Neuronal stem cell (in vitro differentiated cells): ENCODE results near the gene MKX.

ENCODE experiments used
- DNase-seq: peaks from one replicate; pipeline ENCODE4 v3.0.0-alpha.2; 2013; ENCODE audit warnings: low spot score
- H2AFZ ChIP-seq: one replicate; pipeline ENCODE4 v1.6.1; 2013; ENCODE audit warnings: mild to moderate bottlenecking, low read length, inconsistent platforms
- H2AK5ac ChIP-seq: 2 replicates; pipeline ENCODE4 v1.6.1; 2013; ENCODE audit warnings: low read depth, mild to moderate bottlenecking, inconsistent platforms, low read length, moderate library complexity, mixed read lengths
- H2BK120ac ChIP-seq: 2 replicates; pipeline ENCODE4 v1.6.1; 2013; ENCODE audit warnings: low read depth, mild to moderate bottlenecking, inconsistent platforms, low read length, moderate library complexity, mixed read lengths
- H2BK12ac ChIP-seq: one replicate; pipeline ENCODE4 v1.6.1; 2013; ENCODE audit warnings: low read length, inconsistent platforms
- H2BK15ac ChIP-seq: 2 replicates; pipeline ENCODE4 v1.6.1; 2013; ENCODE audit warnings: mild to moderate bottlenecking, low read length, inconsistent platforms, mixed read lengths
- H2BK5ac ChIP-seq: one replicate; pipeline ENCODE4 v1.6.1; 2013; ENCODE audit warnings: inconsistent platforms, mild to moderate bottlenecking, low read length, moderate library complexity
- H3K14ac ChIP-seq: one replicate; pipeline ENCODE4 v1.6.1; 2013; ENCODE audit warnings: low read length, inconsistent platforms
- H3K18ac ChIP-seq: 2 replicates; pipeline ENCODE4 v1.6.1; 2013; ENCODE audit warnings: low read length, inconsistent platforms
- H3K23ac ChIP-seq: 2 replicates; pipeline ENCODE4 v1.6.1; 2013; ENCODE audit warnings: low read depth, mild to moderate bottlenecking, mixed read lengths, low read length, inconsistent platforms; ENCODE audit not compliant: poor library complexity
- H3K27ac ChIP-seq: replicated peaks from 3 replicates; pipeline ENCODE4 v1.5.1; 2013; ENCODE audit warnings: low read length, inconsistent platforms
- H3K27me3 ChIP-seq, 3 experiments: 2 replicates each; pipeline ENCODE4 v1.6.1; 2013; ENCODE audit warnings: low read length in 3 of 3, mild to moderate bottlenecking in 2 of 3, inconsistent platforms in 1 of 3, low read depth in 1 of 3, mixed read lengths in 1 of 3, moderate library complexity in 1 of 3; ENCODE audit not compliant: control insufficient read depth in 3 of 3, insufficient read depth in 3 of 3
- H3K36me3 ChIP-seq, 2 donors: replicated peaks in 1 of 2; 2 replicates each; pipeline ENCODE4 v1.6.1; 2013; ENCODE audit warnings: low read length in 2 of 2; ENCODE audit not compliant: control insufficient read depth in 2 of 2, insufficient read depth in 2 of 2
- H3K4ac ChIP-seq: 2 replicates; pipeline ENCODE4 v1.6.1; 2013; ENCODE audit warnings: inconsistent platforms, mild to moderate bottlenecking, low read length, moderate library complexity
- H3K4me1 ChIP-seq, 2 donors: 1 replicate in 1 of 2; 2 replicates in 1 of 2; pipeline ENCODE4 v1.6.1; 2013; ENCODE audit warnings: low read length in 2 of 2, low read depth in 1 of 2; ENCODE audit not compliant: control insufficient read depth in 2 of 2, insufficient read depth in 1 of 2
- H3K4me2 ChIP-seq: one replicate; pipeline ENCODE4 v1.6.1; 2013; ENCODE audit warnings: mild to moderate bottlenecking, low read length, inconsistent platforms; ENCODE audit not compliant: insufficient read depth, poor library complexity, severe bottlenecking
- H3K4me3 ChIP-seq, 2 donors: 2 replicates each; pipeline ENCODE4 v1.5.1; 2013; ENCODE audit warnings: low read length in 2 of 2, mild to moderate bottlenecking in 2 of 2, inconsistent platforms in 1 of 2, moderate library complexity in 1 of 2
- H3K79me1 ChIP-seq: one replicate; pipeline ENCODE4 v1.6.1; 2013; ENCODE audit warnings: low read depth, mild to moderate bottlenecking, inconsistent platforms, low read length, moderate library complexity
- H3K9ac ChIP-seq: one replicate; pipeline ENCODE4 v1.6.1; 2013; ENCODE audit warnings: mild to moderate bottlenecking, low read depth, low read length, inconsistent platforms; ENCODE audit not compliant: poor library complexity
- H3K9me3 ChIP-seq, 2 donors: replicated peaks in 1 of 2; 2 replicates each; pipeline versions ENCODE3 to v1.6.1; 2013; ENCODE audit warnings: low read length in 2 of 2, mild to moderate bottlenecking in 2 of 2, inconsistent platforms in 1 of 2, low read depth in 1 of 2, mixed read lengths in 1 of 2, moderate library complexity in 1 of 2; ENCODE audit not compliant: control insufficient read depth in 2 of 2, insufficient read depth in 1 of 2
- H4K8ac ChIP-seq: one replicate; pipeline ENCODE4 v1.6.1; 2013; ENCODE audit warnings: low read depth, mild to moderate bottlenecking, inconsistent platforms, low read length, moderate library complexity
- H4K91ac ChIP-seq: one replicate; pipeline ENCODE4 v1.6.1; 2013; ENCODE audit warnings: low read length, low read depth, mild to moderate bottlenecking, inconsistent platforms; ENCODE audit not compliant: poor library complexity
- WGBS, 2 donors: extraction: QIAGEN DNeasy Blood & Tissue Kit; methylation state at CpG; one replicate each; pipeline ENCODE4 v1.1.7; 2013; ENCODE audit warnings: missing lambda C conversion rate in 2 of 2, mixed read lengths in 1 of 2; ENCODE audit not compliant: insufficient read length in 2 of 2, insufficient replicate concordance in 1 of 2; ENCODE audit errors: extremely low coverage in 2 of 2; 5-methylcytosine and 5-hydroxymethylcytosine counted together

MKX gene

GRCh38 chr10:27770181-27770580, 24.6 kb upstream of the MKX start:
- H4K91ac ChIP-seq, result no peak overlapping the region
- no peak for DNase-seq
- H3K4me3 ChIP-seq, result no peak overlapping the region
- peaks cover 3 to 6% of the 10 kb centered on the region in 2 donors for H3K4me1 ChIP-seq
- no peaks in the 10 kb centered on the region for H3K9me3 ChIP-seq
- no peak overlapping the region for H3K4me2 ChIP-seq
- no peaks in the 10 kb centered on the region for H3K36me3 ChIP-seq
- H3K4ac ChIP-seq, result no peak overlapping the region
- H2BK120ac ChIP-seq, result no peak overlapping the region
- no peak overlapping the region for H2AK5ac ChIP-seq
- WGBS, 2 donors, result 100% methylated on average over 1 of the region's 2 CpGs; no CpG with 5 or more reads in 1 of the 2 donors
- H2BK15ac ChIP-seq, result no peak overlapping the region
- H4K8ac ChIP-seq, result no peak overlapping the region
- H3K9ac ChIP-seq, result no peak overlapping the region
- H2BK12ac ChIP-seq, result no peak overlapping the region
- no peaks in the 10 kb centered on the region for H3K79me1 ChIP-seq
- H3K27ac ChIP-seq, result no peak overlapping the region
- no peak overlapping the region for H2BK5ac ChIP-seq
- no peak overlapping the region for H3K23ac ChIP-seq
- no peak overlapping the region for H3K14ac ChIP-seq
- H3K18ac ChIP-seq, result no peak overlapping the region
- peaks cover 0 to 9% (median 0%) of the 10 kb centered on the region in 3 experiments for H3K27me3 ChIP-seq
- no peak overlapping the region for H2AFZ ChIP-seq

GRCh38 chr10:27760867-27761266, 15.2 kb upstream of the MKX start:
- Histone ChIP-seq H2BK5ac (no peak overlapping the region), H3K27me3 (peaks cover 0 to 10% (median 0%) of the 10 kb centered on the region in 3 experiments), H3K4me3 (no peak overlapping the region), H2BK15ac (no peak overlapping the region), H3K14ac (no peak overlapping the region), H3K4me2 (no peak overlapping the region), H3K4me1 (no peaks in the 10 kb centered on the region), H2AK5ac (no peak overlapping the region), H4K91ac (no peak overlapping the region), H3K79me1 (no peaks in the 10 kb centered on the region), H3K36me3 (no peaks in the 10 kb centered on the region), H3K23ac (no peak overlapping the region), H2BK120ac (no peak overlapping the region), H3K18ac (no peak overlapping the region), H3K4ac (no peak overlapping the region), H2BK12ac (no peak overlapping the region), H3K9me3 (no peaks in the 10 kb centered on the region), H3K27ac (no peak overlapping the region), H2AFZ (no peak overlapping the region), H3K9ac (no peak overlapping the region), H4K8ac (no peak overlapping the region)
- DNase-seq, result no peak
- WGBS, 2 donors, result no CpG with 5 or more reads among the region's 5 CpGs

- Histone ChIP-seq H3K27me3 (peaks cover 0 to 7% (median 0%) of the 10 kb centered on the region in 3 experiments), H2AFZ (no peak overlapping the region), H3K18ac (no peak overlapping the region), H4K91ac (no peak overlapping the region), H2BK5ac (no peak overlapping the region), H2AK5ac (no peak overlapping the region), H2BK15ac (no peak overlapping the region), H3K4me1 (no peaks in the 10 kb centered on the region), H3K27ac (no peak overlapping the region), H3K23ac (no peak overlapping the region), H3K14ac (no peak overlapping the region), H3K4ac (no peak overlapping the region), H3K36me3 (no peaks in the 10 kb centered on the region), H2BK120ac (no peak overlapping the region), H3K79me1 (no peaks in the 10 kb centered on the region), H3K9ac (no peak overlapping the region), H3K4me3 (no peak overlapping the region), H3K4me2 (no peak overlapping the region), H3K9me3 (no peaks in the 10 kb centered on the region), H4K8ac (no peak overlapping the region), H2BK12ac (no peak overlapping the region)
- no CpG with 5 or more reads among the region's 5 CpGs for WGBS, 2 donors
- no peak for DNase-seq
Measured at GRCh38 chr10:27759483-27760272, 14.1 kb upstream of the MKX start.

GRCh38 chr10:27752673-27753237, 7.1 kb upstream of the MKX start:
- Histone ChIP-seq H4K8ac (no peak overlapping the region), H3K14ac (no peak overlapping the region), H3K9me3 (no peaks in the 10 kb centered on the region), H4K91ac (no peak overlapping the region), H3K18ac (no peak overlapping the region), H2BK15ac (no peak overlapping the region), H2AFZ (no peak overlapping the region), H3K4me1 (no peaks in the 10 kb centered on the region), H3K27me3 (peaks cover 0 to 57% (median 6%) of the 10 kb centered on the region in 3 experiments), H3K36me3 (no peaks in the 10 kb centered on the region), H3K4ac (no peak overlapping the region), H3K23ac (no peak overlapping the region), H2BK120ac (no peak overlapping the region), H2BK12ac (no peak overlapping the region), H3K27ac (no peak overlapping the region), H2AK5ac (no peak overlapping the region), H3K9ac (no peak overlapping the region), H3K79me1 (no peaks in the 10 kb centered on the region), H3K4me3 (no peak overlapping the region), H3K4me2 (no peak overlapping the region), H2BK5ac (no peak overlapping the region)
- no CpG with 5 or more reads among the region's 3 CpGs for WGBS, 2 donors
- no peak for DNase-seq
